GM08714 (cell line): ENCODE data around the gene ATP5F1C.

ENCODE experiments used
- H3K4me3 ChIP-seq: fragments of 200-500 bp; sonication (Bioruptor generic); 2 replicates; pipeline ENCODE4 v1.5.1; 2014; ENCODE audit warnings: mild to moderate bottlenecking, low read length, inconsistent platforms
- ZNF274 ChIP-seq: IDR thresholded peaks from 2 replicates; pipeline ENCODE4 v1.6.1; 2012; ENCODE audit warnings: mild to moderate bottlenecking, low read depth, low read length

Gene ATP5F1C

DNA sequence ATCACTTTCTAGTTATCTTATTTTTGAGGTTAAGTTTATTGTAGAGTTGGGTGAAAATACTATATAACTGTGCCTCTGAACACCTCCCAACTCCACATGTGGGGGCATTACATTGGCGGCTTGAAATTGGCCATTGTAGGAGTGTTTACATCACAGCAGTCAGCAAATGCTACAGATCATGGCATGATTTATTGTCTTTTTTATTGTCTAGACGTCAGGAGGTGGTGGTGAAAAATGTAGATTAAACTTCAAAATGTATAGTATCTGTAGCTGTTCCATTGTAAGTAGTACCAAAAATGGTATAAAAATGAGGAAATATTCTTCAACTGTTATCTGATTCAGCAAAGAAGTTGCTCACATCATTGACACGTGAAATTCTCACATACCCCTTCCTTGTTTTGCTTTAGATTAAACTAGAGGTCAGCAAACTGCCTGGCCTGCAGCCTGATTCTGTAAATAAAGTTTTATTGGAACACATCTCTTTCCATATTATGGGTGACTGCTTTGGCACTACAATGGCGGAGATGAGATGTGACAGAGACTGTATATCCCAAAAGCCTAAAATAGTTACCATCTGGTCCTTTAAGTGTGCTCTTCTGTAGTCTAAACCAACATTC is 65.4 kb downstream of the ATP5F1C start:
- no peak for TF ChIP-seq ZNF274
- H3K4me3 ChIP-seq: no peak overlapping the region

DNA sequence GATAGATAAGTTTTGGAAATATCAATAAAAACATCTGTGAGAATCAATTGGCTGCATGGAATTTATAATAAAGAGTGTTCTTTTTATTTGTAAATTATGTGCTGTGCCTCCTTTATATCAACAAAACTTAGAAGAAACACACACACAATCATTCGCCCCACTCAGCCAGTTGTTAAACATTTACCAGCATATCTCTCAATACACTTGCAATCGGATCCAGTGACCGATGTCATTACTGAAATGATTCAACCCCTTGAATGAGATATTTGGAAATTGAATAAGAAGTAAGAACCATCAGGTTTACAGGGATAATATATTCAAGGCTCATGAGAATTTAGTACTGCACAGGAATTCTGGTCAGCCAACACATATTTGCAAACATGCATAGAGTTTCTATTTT is 65.9 kb downstream of the ATP5F1C start:
- TF ChIP-seq ZNF274: no peak
- H3K4me3 ChIP-seq: no peak overlapping the region

DNA sequence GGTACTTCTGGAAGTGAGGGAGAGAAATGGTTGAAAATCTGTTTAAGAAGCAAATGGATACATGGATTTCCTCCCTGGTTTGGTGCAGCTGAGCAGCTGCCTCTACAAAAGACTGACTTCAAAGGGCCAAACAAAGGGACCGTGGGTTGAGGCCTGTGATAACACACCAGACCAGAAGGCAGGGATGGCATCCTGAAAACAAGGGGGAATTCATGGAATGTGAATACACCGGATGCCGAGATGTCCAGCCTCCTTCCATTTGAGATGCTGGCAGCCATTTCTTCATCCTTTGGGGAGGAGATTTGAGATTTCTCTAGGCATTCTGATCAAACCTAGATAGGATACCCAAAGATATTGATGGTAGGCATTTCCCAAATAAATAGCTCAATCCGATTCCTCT is 67.2 kb downstream of the ATP5F1C start:
- TF ChIP-seq ZNF274: no peak
- H3K4me3 ChIP-seq: no peak overlapping the region

- no peak for TF ChIP-seq ZNF274
- no peak overlapping the region for H3K4me3 ChIP-seq
Observed at GRCh38 chr10:7856678-7857077, 68.7 kb downstream of the ATP5F1C start.

GRCh38 chr10:7857262-7857661 is 69.3 kb downstream of the ATP5F1C start:
- no peak overlapping the region for H3K4me3 ChIP-seq
- no peak for TF ChIP-seq ZNF274
